ENCODE results near the gene PLPP4.

PLPP4 gene

DNA sequence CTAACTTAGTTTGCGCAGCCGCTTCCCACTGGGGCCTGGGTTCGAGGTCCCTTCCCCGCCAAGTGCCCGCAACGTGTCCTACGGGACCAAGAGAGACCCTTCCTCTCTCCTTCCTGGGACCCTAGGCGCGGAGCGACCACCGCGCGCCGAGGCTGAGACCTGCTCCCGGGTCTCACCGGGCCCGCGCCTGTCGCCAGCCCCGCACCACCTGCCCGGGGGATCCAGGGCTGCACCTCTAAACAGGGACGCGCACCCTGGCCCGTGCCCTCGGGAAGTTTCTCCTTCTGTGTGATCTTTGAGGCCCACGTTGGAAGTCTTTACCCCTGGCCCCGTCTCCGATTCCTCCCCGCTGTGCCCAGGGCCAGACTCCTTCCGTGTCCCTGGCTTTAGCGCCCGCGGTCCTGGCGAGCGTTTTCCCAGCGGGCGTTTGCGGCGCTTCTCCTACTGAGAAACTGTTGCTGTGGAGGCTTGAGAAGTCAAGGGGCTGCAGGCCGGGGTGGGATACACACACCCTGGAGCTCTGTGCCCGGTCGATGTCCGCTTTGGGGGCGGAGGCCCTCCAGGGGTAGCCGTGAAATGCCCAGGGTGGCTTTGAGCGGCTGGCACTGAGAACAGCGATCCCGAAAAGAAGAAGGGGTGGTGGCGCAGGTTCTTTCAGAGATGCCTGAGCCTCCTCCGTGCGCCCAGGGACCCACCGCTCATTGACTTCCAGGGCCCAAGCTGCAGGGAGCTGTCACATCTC is 575 bp downstream of the PLPP4 start:
- DNase-seq = no peak

DNA sequence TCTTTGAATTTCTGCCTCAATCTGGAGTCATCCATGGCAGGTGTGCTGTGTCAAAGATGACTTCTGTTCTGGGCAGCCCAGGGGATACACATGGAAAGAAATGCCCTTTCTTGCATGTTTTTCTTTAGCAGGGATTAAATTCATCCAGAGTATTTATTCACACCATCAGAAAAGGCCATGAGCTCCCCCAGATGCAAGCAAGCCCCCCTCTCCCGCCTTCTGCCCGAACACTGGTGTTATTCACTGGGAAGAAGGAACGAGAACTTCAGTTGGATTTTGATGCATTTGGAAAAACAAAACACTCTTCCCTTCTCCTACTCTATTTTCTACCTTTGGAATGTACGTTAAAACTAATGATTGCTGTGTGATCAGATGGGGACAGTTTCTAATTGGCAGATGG is 1.4 kb downstream of the PLPP4 start:
- DNase-seq = no peak

DNA sequence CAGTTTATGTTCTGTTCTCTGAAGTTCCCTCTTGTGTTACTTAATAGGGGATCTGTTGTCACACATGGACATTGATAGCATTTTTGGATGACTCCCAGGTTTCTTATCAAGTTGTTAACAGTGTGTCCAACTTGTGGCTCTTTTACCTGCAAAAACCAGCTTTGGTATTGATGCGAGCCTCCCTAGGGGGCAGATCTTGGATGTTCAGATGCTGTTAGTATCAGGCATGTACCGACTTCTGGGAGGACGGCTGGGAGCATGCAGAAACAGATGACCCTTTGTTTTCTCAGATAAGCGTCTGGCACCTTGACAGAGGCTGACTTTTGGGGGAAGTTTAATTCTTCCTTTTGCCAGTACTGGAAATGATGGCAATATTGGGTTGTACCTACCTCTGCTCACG is 2.2 kb downstream of the PLPP4 start:
- DNase-seq = no peak

DNA sequence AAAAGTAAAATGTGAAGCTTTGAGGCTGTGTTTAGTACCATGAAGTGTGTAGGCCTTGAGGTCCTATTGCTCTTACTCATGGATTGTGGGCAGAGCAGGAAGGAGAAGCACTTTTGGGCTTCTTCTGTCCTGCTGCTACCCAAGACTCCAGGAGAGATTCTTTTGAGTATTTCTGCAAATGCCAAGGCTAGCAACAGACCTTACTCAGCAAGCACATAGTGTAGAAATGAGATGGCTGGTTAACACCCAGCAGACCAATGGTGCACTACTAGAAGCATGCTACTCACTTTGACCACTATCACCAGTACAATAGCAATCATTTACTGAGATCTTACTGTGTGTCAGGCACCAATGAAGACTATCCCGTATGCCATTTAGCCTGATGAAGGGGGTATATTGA is 3.2 kb downstream of the PLPP4 start:
- DNase-seq = no peak

DNA sequence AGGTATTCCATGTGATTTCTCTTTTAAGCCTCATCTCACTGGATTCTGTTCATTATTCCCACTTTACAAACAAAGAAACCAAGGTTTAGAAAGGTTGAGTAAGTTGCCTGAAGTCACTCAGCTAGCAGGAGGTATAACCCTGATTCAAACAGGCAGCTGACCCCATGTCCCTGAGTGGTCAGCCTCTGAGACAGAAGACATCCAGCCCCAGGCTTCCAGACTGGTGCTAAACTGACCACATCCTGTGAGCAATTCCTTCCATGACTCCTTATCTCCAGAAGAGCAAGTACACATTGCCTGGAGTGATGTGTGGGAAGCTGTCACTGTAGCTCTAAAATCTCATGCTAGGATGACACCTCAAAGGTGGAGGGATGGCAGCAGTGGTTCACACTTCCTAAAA is 3.7 kb downstream of the PLPP4 start:
- no peak for DNase-seq

DNA sequence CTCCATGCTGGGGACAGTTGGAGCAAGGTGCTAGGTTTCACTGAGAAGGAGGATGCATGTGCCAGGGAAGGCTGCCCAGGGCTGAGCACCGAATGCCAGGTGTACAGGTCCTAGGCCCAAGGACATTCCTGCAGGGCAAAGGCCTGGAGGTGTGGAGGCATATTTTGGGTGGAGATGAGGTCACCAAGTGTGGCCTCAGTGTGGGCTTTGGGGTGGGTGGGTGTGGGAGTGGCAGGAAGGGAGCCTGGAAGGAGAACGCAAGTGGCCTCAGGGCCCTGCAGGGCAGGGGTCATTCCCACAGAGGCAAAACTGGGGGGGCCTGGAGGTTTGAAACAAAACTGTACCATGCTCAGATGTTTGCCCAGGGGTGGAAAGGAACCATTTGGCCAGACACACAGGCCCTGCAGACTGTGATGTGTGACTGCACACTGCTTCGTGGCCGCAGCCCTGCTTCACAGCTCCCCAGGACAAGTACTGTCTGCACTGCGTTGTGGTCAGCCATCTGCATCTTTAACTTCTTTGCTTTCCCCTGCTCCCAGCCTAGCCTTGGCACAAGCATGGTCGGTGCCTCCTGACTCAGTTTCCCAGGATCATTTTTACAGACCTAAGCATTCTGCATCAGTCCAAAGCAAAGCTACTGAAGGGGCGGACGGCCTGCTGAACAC is 5.1 kb downstream of the PLPP4 start:
- DNase-seq = no peak

DNA sequence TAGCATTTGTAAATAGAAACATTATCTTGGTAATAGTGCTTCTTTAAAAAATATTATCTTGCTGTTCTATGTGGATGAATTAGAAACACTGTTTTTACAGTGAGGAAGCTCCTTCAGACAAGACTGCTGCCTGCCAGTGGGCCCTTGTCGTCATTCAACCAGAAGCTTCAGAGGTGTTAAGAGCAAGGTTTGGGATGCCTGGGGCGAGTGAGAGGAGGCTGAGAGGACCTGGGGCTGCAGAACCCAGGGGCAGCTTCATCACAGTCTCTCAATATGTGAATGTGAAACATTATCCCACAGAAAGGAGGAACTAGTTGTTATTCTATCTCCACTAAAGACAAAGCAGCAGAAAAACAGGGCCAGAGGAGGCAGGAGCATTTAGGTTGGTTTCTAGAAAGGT is 8.1 kb downstream of the PLPP4 start:
- DNase-seq = no peak

DNA sequence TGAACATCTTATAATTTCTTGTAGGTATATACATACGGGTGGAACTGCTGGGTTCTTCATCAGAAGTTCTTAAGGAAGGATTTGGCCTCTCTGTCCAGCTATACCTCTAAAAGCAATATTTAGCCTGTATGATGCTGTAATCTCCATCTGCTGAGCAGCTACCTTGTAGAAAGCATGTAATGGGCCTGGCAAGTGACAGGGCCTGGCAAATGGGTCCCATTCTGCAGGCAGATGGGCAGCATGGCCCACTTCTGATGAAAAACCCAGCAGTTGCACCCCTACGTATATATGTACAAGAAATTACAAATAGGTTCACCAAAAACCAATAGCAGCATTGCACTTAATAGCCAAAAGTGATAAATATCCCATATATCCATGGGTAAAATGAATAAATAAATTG is 9.0 kb downstream of the PLPP4 start:
- DNase-seq = no peak

DNA sequence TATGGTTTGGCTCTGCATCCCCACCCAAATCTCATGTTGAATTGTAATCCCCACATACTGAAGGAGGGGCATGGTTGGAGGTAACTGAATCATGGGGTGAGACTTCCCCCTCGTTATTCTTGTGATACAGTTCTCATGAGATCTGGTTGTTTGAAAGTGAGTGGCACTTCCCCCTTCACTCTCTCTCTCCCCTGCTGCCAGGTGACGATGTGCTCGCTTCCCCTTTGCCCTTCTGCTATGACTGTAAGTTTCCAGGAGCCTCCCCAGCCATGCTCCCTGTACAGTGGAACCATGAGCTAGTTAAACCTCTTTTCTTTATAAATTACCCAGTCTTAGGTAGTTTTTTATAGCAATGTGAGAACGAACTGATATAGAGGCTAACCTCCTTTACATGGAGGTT is 16.6 kb downstream of the PLPP4 start:
- DNase-seq = no peak

DNA sequence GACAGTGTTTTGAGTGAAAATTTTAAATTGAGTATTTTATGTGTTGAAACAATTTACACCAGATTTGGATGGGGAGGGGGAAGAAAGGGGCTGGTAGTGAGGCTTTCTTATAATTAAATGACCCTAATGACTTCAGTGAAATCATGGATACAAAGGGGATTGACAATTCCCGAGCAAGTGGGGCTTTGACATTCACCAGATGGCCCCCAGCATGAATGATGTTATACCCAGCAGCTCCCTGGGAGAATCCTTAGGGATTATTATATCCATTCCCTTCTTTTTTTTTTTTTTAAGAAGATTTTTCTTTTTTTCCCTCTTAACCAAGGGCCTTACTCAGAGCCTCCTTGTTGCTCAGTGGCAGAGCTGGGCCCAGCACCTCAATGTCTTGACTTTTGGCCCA is 17.9 kb downstream of the PLPP4 start:
- DNase-seq = no peak

DNA sequence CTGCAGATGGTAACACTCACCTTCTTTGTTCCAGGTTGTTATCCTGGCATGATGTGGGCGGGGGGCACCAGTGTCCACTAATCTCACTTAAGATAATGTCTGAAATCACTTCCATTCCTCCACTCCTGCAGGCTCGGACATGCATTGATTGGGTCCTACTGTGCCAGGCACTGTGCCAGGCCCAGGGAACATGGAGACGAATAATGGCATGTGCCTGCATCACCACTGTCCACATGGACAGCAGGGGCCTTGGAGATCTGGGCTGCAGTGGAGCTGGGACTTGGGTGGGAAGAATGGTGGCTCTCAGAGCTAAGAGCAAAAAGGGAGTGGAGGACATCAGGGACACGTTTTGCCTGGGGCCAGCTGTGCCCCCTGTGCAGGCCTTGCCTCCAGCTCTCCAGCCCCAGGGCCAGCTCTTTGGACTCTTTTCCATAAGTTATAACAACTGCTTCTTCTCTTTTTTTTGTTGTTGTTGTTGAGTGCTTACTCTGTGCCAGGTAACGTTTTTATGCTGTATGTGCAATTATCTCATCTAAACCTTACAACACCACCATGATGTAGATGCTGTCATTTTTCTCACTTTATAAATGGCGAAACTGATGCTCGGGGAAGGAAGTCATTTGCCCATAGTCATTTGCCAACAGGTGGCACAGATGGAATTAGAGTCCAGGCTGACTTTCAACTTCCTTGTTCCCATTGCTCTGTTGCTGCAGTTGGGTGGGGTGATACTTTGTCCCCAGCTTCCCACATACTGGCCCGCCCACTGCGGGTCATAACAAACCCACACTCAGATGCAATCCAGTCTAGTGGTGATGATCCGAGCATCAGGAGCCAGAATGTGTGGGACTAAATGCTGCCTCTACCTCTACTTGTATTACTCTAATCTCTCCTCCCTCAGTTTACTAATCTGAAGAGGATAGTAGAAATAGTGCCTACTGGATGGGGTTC is 19.1 kb downstream of the PLPP4 start:
- no peak for DNase-seq

DNA sequence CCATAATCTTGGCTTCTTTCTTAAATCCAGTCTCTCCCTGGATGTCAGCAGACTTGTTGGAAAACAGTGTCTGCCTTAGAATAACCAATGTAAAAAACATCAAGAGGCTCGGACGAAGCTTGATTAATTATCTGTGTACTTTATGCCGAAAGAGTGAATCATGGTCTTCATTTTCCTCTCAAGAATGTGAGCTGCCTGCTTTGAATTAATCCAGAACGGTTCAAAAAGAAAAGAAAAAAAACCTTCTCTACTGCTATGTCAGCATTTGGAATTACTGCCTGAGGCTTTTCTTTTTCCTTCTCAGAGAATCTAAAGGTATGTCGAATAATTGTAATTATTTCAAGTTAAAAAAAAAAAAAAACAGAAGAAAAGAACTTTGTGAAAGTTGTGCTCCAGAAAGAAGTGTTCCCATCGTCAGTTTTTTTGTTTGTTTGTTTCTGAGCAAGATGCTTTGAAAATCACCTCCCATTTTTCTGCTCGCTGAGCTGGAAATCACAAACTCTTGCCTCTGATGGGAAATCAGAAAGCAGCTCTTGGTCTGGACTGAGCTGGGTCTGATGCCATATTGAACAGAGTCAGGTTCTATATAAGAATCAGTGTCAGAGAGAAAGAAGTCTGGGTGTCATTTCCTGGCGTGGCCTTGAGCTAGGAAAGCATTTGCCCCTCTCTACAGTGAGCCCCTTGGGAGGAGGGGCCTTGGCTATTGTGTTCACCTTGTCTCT is 20.2 kb downstream of the PLPP4 start:
- no peak for DNase-seq

DNA sequence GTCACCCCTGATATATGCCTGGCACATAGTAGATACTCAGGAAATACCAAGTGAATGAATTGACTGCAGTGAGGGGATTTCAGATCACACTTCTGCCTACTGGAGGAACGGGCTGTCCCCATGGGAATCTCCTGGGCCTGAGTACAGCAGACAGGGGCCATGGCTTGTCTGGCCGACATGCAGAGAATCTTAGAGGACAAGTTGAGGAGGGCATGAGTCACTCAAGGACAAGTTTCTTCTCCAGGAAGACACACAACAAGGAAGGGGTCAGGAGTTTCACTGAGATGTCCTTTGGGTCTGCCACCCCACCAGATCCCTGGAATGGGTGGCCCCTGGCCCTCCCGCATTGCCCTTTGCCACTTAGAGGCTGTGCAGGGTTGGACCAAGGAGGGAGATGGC is 20.7 kb downstream of the PLPP4 start:
- DNase-seq = no peak

DNA sequence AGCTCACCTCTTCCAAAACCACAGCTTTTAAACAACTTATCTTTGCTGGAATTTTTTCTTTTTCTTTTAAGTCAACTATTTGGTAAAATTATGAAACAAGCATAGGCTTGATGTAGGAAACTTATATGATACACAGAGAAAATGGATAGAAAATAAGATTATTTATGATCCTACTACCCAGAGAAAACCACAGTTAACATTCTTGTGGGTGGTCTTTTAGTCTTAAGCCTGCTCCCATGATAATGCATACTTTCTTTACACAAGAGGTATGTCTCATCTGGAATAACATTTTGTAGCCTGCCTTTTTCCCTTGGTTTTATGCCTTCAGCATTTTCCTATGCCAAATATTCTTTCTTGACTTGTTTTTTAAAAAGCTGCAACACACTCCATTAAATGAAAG is 21.4 kb downstream of the PLPP4 start:
- DNase-seq = no peak

DNA sequence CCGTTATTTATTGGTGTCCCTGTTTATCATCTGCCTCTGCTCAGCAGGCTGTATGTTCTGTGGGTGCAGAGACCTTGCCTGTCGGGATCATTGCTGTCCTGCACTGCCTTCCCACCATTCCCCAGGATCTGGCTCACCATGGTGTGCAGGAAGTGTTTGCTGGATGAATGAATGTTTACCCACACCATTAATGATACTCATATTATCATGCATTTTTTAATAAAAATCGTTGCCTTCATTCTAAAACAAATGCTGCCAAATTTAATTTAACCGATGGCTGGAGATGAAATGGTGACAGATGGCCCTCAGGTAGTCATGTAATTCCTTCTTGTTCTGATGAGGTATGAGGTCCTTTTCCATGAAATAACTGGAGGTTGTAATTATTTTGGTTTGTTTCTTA is 22.5 kb downstream of the PLPP4 start:
- DNase-seq = no peak

DNA sequence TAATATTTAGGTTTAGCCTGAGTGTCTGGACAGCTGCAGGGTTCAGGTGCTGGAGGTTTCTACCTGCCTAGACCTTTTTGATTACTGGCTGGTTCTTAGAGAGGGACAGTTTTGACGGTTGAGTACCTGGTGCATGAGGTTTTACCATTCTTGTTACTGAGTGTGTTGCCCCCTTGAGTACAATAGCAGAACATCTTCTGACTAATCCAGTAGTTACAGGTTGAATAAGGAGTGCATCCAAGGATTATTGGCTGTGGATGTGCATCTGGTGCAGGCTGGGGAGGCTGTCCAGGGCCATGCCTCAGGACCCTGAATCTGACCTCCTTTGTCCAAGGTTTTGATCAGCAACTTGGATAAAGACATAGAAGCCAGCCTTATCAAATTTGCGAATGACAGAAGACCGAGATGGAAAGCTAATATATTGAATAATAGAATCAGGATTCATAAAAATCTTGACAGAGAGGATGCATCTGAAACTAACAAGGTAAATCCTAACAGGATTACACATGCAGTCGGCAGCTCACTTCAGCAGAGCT is 23.1 kb downstream of the PLPP4 start:
- no peak for DNase-seq

DNA sequence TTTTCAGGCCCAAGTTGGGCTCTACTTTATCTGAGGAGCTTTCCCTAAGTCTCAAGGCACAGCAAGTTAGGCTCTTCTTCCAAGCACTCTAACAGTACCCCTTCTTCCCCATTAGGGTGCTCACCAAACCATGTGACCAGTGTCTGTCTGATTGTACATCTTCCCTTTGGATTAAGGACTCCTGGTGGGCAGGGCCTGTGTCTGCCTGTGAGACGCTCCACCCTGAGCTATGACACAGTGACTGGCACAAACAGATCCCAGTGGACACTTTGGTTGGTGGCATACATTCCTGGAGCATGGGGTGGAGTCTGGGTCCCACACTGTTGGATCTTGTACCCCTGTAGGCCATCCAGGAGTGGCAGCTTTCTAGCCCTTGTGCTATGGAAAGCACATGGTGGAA is 23.8 kb downstream of the PLPP4 start:
- DNase-seq = no peak

DNA sequence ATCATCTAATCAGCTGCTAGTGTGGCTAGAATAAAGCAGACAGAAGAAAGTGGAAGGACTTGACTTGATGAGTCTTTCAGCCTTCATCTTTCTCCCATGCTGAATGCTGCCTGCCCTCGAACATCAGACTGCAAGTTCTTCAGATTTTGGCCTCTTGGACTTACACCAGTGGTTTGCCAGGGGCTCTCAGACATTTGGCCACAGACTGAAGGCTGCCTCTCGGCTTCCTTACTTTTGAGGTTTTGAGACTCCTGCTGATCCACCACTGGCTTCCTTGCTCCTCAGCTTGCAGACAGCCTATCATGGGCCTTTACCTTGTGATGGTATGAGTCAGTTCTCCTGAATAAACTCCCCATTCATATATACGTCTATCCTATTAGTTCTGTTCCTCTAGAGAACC is 26.0 kb downstream of the PLPP4 start:
- no peak for DNase-seq

DNA sequence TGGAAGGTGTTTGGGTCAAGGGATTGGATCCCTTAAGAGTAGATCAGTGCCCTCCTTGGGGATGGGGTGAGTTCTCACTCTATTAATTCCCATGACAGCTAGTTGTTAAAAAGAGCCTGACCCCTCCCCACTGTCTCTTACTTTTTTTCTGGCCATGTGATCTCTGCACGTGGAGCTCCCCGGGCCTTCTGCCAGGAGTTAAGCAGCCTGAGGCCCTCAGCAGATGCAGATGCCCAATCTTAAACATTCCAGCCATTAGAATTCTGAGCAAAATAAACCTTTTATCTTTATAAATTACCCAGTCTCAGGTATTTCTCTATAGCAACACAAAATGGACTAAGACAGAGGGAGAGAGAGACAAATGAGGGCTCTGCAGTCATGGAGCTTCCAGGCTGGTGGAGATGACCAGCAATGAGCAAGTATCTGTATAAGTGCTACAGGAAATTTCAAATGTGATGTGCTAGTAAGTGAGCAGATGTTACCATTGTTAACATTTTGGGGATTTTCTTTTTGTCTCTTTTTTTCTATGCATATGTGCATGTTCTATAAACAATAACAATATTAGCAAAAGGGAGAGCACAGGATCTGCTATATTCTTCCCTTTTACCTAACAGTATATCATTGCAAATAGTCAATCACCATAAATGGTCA is 26.7 kb downstream of the PLPP4 start:
- no peak for DNase-seq

DNA sequence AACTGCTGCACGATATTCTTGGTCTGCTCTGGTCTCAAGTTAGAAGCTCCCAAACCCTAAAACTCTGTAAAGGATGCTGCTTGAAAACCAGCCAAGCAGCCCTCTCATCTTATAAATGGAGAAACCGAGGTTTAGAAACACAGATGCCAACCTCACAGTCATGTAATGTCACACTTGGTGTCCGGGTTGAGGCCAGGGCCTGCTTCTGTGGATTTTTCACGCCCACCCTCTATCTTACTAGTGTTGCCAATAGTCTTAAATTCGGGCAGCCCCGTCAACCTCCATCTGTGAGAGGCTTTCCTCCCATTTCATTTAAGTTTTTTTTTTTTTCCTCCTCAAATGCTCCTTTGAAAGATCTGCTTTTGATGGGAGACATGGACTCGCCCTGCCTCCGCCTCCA is 28.9 kb downstream of the PLPP4 start:
- DNase-seq = no peak

DNA sequence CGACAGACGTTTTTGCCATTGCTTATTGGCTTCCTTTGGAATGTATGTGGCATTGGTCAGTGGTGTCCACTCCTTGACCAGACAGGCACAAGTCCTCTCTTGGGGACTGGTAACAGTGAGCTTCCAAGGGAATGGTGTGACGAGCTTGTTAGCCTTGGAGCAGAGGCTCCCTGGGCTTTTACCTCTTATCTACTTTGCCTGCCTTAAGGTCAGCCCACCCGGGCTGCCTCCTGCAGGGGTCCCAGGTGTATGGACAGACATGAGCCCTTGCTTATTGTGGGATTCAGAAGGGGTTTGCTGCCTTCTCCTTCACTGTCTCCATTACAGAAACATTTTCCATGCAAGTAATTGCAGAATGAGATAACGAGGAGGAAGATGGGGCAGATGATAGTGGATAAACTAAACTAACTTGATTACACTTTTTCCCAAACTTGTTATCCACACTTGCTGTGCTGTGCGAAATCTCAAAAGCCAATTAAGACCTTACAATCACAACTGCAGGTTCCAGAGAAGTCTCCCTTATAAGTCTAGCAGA is 29.7 kb downstream of the PLPP4 start:
- no peak for DNase-seq

DNA sequence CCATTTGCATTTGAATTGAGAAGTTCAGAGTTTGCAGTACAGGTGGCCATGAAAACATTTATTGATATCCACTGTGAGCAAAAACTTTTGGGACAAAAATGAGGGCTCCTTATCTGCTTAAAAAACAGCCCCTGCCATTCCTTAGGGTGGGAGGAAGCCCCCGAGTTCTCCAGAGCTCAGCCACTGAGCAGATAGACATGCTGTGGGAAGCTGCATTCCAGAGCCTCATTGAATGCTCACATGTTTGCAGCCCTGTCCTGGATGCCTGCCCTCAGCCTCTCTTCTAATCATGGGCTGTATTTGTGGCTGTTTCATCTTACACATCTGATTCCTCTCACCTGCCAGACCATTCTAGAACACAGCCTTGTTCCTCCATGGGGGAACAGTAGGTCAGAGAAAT is 33.3 kb downstream of the PLPP4 start:
- no peak for DNase-seq

Measured in activated CD4-positive, alpha-beta T cell treated with anti-CD3 and anti-CD28 coated beads, Interleukin-2, amount 50 U/mL, for 4 hours (primary cell).